ENCODE data around the gene KDM7A. TPM values are rescaled to one million over a fixed set of nuclear protein-coding genes. Genes with fewer than 3 reads are reported as not detected.

KDM7A gene
- total RNA-seq, 1 experiment from 2014 or later = 12.2 TPM

Other genes starting within 250 kb of the KDM7A start
- gene PARP12, start 114.0 kb downstream of the KDM7A start, total RNA-seq (2021) = 9.1 to 10.5 TPM (median 9.5 TPM) in 3 replicates
- gene SLC37A3, start 221.5 kb upstream of the KDM7A start, total RNA-seq (2021) = 48.2 to 54.8 TPM (median 48.7 TPM) in 3 replicates
- 10.8 to 13.9 TPM (median 13.6 TPM) in 3 replicates for gene RAB19, start 227.1 kb upstream of the KDM7A start, total RNA-seq (2021)